IMR-90 (cell line): ENCODE data around the gene KAZN. TPM values are rescaled to one million over a fixed set of nuclear protein-coding genes. Genes with fewer than 3 reads are reported as not detected.

Source experiments
- ATAC-seq: fragments of 200-7000 bp; cut with Tn5 transposase; 2 replicates; pipeline ENCODE4 v1.9.1; 2020; ENCODE audit warnings: low read depth, mild to moderate bottlenecking, moderate library complexity
- BruUV-seq: library from RNA; stranded (reverse); fragments of 400-500 nt; replicated peaks from 2 replicates; lab custom pipeline; 2021; lab: Mats Ljungman, UMichigan
- CTCF ChIA-PET: fragments of 300-600 bp; formaldehyde crosslinking; extraction: SDS; loops from one replicate; lab custom pipeline; 2021; ENCODE audit warnings: antibody characterized with exemption; lab: Yijun Ruan, JAX
- POLR2A ChIA-PET: fragments of 300-600 bp; sonication (Branson Sonifier 250); formaldehyde crosslinking; loops from one replicate; lab custom pipeline; 2022; ENCODE audit warnings: antibody characterized with exemption; ENCODE audit not compliant: unreplicated experiment; lab: Charles Lee
- DNase-seq: peaks from one replicate; pipeline ENCODE4 v3.0.0; 2013
- H2AFZ ChIP-seq: replicated peaks from 2 replicates; pipeline ENCODE3; 2013; ENCODE audit warnings: low read length, mild to moderate bottlenecking; ENCODE audit not compliant: poor library complexity
- H2AK5ac ChIP-seq: 2 replicates; pipeline ENCODE4 v1.6.1; 2013; ENCODE audit warnings: low read depth, low read length, inconsistent platforms
- H2AK9ac ChIP-seq: replicated peaks from 2 replicates; pipeline ENCODE3; 2013; ENCODE audit warnings: mild to moderate bottlenecking, low read depth, low read length, moderate library complexity; ENCODE audit not compliant: poor library complexity
- H2BK120ac ChIP-seq: 2 replicates; pipeline ENCODE4 v1.6.1; 2013; ENCODE audit warnings: low read depth, low read length, inconsistent platforms
- H2BK15ac ChIP-seq: 3 replicates; pipeline ENCODE4 v1.6.1; 2013; ENCODE audit warnings: low read depth, low read length, inconsistent platforms
- H2BK20ac ChIP-seq: 2 replicates; pipeline ENCODE4 v1.6.1; 2013; ENCODE audit warnings: low read depth, mild to moderate bottlenecking, inconsistent platforms, low read length, moderate library complexity
- H2BK5ac ChIP-seq: 2 replicates; pipeline ENCODE4 v1.6.1; 2013; ENCODE audit warnings: mild to moderate bottlenecking, low read depth, low read length, inconsistent platforms; ENCODE audit not compliant: poor library complexity, severe bottlenecking
- H3K14ac ChIP-seq: replicated peaks from 2 replicates; pipeline ENCODE4 v1.6.1; 2013; ENCODE audit warnings: low read depth, low read length, inconsistent platforms
- H3K18ac ChIP-seq: 2 replicates; pipeline ENCODE4 v1.6.1; 2013; ENCODE audit warnings: low read depth, low read length, control low read depth
- H3K23ac ChIP-seq: 2 replicates; pipeline ENCODE4 v1.6.1; 2013; ENCODE audit warnings: low read depth, low read length, inconsistent platforms
- H3K27ac ChIP-seq: 2 replicates; pipeline ENCODE4 v1.5.1; 2013; ENCODE audit warnings: mild to moderate bottlenecking, control low read depth, low read length; ENCODE audit not compliant: insufficient read depth
- H3K27me3 ChIP-seq: 2 replicates; pipeline ENCODE4 v1.6.1; 2013; ENCODE audit warnings: low read length; ENCODE audit not compliant: control insufficient read depth, insufficient read depth
- H3K36me3 ChIP-seq: 2 replicates; pipeline ENCODE4 v1.6.1; 2013; ENCODE audit warnings: low read length, mixed read lengths; ENCODE audit not compliant: control insufficient read depth, insufficient read depth
- H3K4ac ChIP-seq: 2 replicates; pipeline ENCODE4 v1.6.1; 2013; ENCODE audit warnings: low read depth, low read length, inconsistent platforms
- H3K4me1 ChIP-seq: 2 replicates; pipeline ENCODE4 v1.6.1; 2013; ENCODE audit warnings: low read length, mixed read lengths; ENCODE audit not compliant: control insufficient read depth, insufficient read depth
- H3K4me2 ChIP-seq: 2 replicates; pipeline ENCODE4 v1.6.1; 2013; ENCODE audit warnings: low read depth, mild to moderate bottlenecking, control low read depth, low read length, moderate library complexity
- H3K4me3 ChIP-seq: 2 replicates; pipeline ENCODE4 v1.5.1; 2013; ENCODE audit warnings: low read depth, mild to moderate bottlenecking, control low read depth, low read length, moderate library complexity; ENCODE audit not compliant: insufficient read depth
- H3K56ac ChIP-seq: 2 replicates; pipeline ENCODE4 v1.6.1; 2013; ENCODE audit warnings: low read length, inconsistent platforms; ENCODE audit not compliant: insufficient read depth; ENCODE audit errors: extremely low read depth
- H3K79me1 ChIP-seq, 2 experiments: 2 replicates each; pipeline ENCODE4 v1.6.1; 2013; ENCODE audit warnings: low read length in 2 of 2, inconsistent platforms in 1 of 2, low read depth in 1 of 2
- H3K9ac ChIP-seq: 2 replicates; pipeline ENCODE4 v1.6.1; 2013; ENCODE audit warnings: low read depth, low read length, control low read depth
- H3K9me1 ChIP-seq: 2 replicates; pipeline ENCODE4 v1.6.1; 2013; ENCODE audit warnings: low read length, inconsistent platforms; ENCODE audit not compliant: insufficient read depth
- H3K9me3 ChIP-seq: 2 replicates; pipeline ENCODE4 v1.6.1; 2013; ENCODE audit warnings: low read length; ENCODE audit not compliant: control insufficient read depth, insufficient read depth
- H4K20me1 ChIP-seq: 2 replicates; pipeline ENCODE4 v1.6.1; 2013; ENCODE audit warnings: low read length, inconsistent platforms; ENCODE audit not compliant: insufficient read depth
- H4K5ac ChIP-seq: 2 replicates; pipeline ENCODE4 v1.6.1; 2013; ENCODE audit warnings: mild to moderate bottlenecking, low read depth, low read length, control low read depth
- H4K8ac ChIP-seq, 2 experiments: 2 replicates each; pipeline ENCODE4 v1.6.1; 2013; ENCODE audit warnings: low read depth in 2 of 2, low read length in 2 of 2, control low read depth in 1 of 2, inconsistent platforms in 1 of 2
- H4K91ac ChIP-seq: 2 replicates; pipeline ENCODE4 v1.6.1; 2013; ENCODE audit warnings: low read depth, low read length, inconsistent platforms; ENCODE audit not compliant: insufficient read depth
- BHLHE40 ChIP-seq: fragments of 150-350 bp; IDR thresholded peaks from 2 replicates; pipeline ENCODE4 v1.6.1; 2016; ENCODE audit warnings: mild to moderate bottlenecking, low read depth, low read length
- FOS ChIP-seq: fragments of 150-350 bp; IDR thresholded peaks from 2 replicates; pipeline ENCODE4 v1.6.1; 2016; ENCODE audit warnings: low read depth, low read length
- MAFK ChIP-seq: IDR thresholded peaks from 2 replicates; pipeline ENCODE4 v1.6.1; 2012; ENCODE audit warnings: low read depth, low read length, improper control_type of control experiment
- MAZ ChIP-seq: IDR thresholded peaks from 2 replicates; pipeline ENCODE4 v1.6.1; 2012; ENCODE audit warnings: low read depth, mild to moderate bottlenecking, low read length, improper control_type of control experiment, moderate library complexity, borderline replicate concordance
- MXI1 ChIP-seq: IDR thresholded peaks from 2 replicates; pipeline ENCODE4 v1.6.1; 2012; ENCODE audit warnings: low read depth, mild to moderate bottlenecking, low read length, moderate library complexity, borderline replicate concordance
- POLR2A ChIP-seq: IDR thresholded peaks from 2 replicates; pipeline ENCODE4 v1.6.1; 2012; ENCODE audit warnings: mild to moderate bottlenecking, low read depth, low read length
- RAD21 ChIP-seq: IDR thresholded peaks from 2 replicates; pipeline ENCODE4 v1.6.1; 2012; ENCODE audit warnings: low read length, improper control_type of control experiment
- RCOR1 ChIP-seq: IDR thresholded peaks from 2 replicates; pipeline ENCODE4 v1.6.1; 2012; ENCODE audit warnings: mild to moderate bottlenecking, low read length, improper control_type of control experiment; ENCODE audit not compliant: insufficient replicate concordance
- RFX5 ChIP-seq: IDR thresholded peaks from 2 replicates; pipeline ENCODE4 v1.8.0; 2012; ENCODE audit warnings: low read depth, mild to moderate bottlenecking, low read length, moderate library complexity
- WGBS, 2 experiments: methylation state at CpG; one replicate each; pipeline versions ENCODE4 v1.1.5 to v1.1.7; 2013; ENCODE audit warnings: missing lambda C conversion rate in 2 of 2; ENCODE audit not compliant: insufficient read length in 1 of 2; ENCODE audit errors: extremely low coverage in 2 of 2; 5-methylcytosine and 5-hydroxymethylcytosine counted together
- dilution Hi-C: fragments of 300-500 bp; cut with HindIII; formaldehyde crosslinking; loops from one replicate; pipeline ENCODE4 v1.14.3; 2018; ENCODE audit warnings: low sequenced_read_pairs; ENCODE audit not compliant: unreplicated experiment
- in situ Hi-C: fragments of 300-500 bp; cut with MboI; formaldehyde crosslinking; loops from 3 replicates; pipeline ENCODE4 v1.14.3; 2019; ENCODE audit warnings: low sequenced_read_pairs, inconsistent platforms, mixed read lengths
- intact Hi-C: fragments of 100-400 bp; cut with micrococcal nuclease; formaldehyde crosslinking; loops from 2 replicates; pipeline ENCODE4 v1.10.0; 2022
- polyA plus RNA-seq, 3 experiments: library from polyadenylated mRNA; depleted of rRNA; stranded (reverse); fragments of >200 nt; gene quantifications; 2 replicates each; pipeline ENCODE4 v1.2.3, GENCODE V29; 2012; ENCODE audit warnings: low replicate concordance in 1 of 3
- total RNA-seq: library from RNA; depleted of rRNA; stranded (reverse); fragments of >200 nt; gene quantifications from 2 replicates; pipeline ENCODE4 v1.2.3, GENCODE V29; 2012
- TF ChIP-seq, protein P1 (sequence below): conservative IDR thresholded peaks from 2 replicates; pipeline ENCODE4 v1.5.1; 2012; ENCODE audit warnings: mild to moderate bottlenecking, low read depth, low read length, improper control_type of control experiment
- TF ChIP-seq, protein P2 (sequence below): fragments of 150-350 bp; IDR thresholded peaks from 2 replicates; pipeline ENCODE4 v1.6.1; 2017; ENCODE audit warnings: mild to moderate bottlenecking, antibody characterized with exemption, low read length, low read depth

The KAZN gene
- total and polyA plus RNA-seq, 2 of the 4 experiments (the other 2 are of a cell fraction): 5.2 to 10.5 TPM

DNA sequence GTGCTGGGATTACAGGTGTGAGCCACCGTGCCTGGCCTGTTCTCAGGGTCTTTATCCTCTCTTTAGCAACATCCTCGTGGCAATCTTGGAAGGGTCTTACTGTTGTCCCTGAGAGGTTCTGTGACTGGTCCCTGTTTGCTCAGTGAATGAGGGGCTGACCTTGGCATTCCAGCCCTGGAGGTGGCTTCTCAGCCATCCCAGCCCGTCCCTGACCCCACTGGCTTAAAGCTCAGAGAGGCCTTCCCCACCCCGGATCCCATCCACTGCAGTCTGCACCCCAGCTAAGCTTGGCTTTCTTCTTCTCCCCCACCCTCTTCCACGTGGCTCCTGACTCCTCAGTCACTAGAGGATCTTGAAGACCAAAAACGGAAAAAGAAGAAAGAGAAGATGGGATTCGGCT, 466.8 kb downstream of the KAZN start:
- ChIA-PET POLR2A (no interaction called here), CTCF (no interaction called here)
- Histone ChIP-seq H4K20me1 (no peaks in the 10 kb centered on the region; the same call in 1 of the 2 replicates), H3K4me1 (no peaks in the 10 kb centered on the region), H3K27ac (no peak overlapping the region), H4K91ac (no peak overlapping the region), H3K4ac (no peak overlapping the region), H3K27me3 (no peaks in the 10 kb centered on the region), H3K4me3 (no peak overlapping the region), H3K56ac (no peak overlapping the region), H3K9me1 (no peaks in the 10 kb centered on the region), H2BK120ac (no peak overlapping the region), H4K8ac (no peak overlapping the region), H3K23ac (no peak overlapping the region), H3K14ac (no peak overlapping the region), H3K9ac (no peak overlapping the region), H3K36me3 (peaks cover 44% of the 10 kb centered on the region), H4K5ac (no peak overlapping the region), H3K79me1 (no peaks in the 10 kb centered on the region), H2BK20ac (no peak overlapping the region), H3K4me2 (no peak overlapping the region), H3K18ac (no peak overlapping the region), H2AK9ac (no peak overlapping the region), H2AK5ac (no peak overlapping the region), H2BK5ac (no peak overlapping the region), H2BK15ac (no peak overlapping the region), H2AFZ (no peak overlapping the region), H3K9me3 (peaks cover 6% of the 10 kb centered on the region)
- dilution Hi-C loops (no loop called here), intact Hi-C loops (no loop called here), in situ Hi-C loops (no loop called here)
- DNase-seq (no peak), ATAC-seq (no peak)
- TF ChIP-seq MXI1 (no peak), RAD21 (no peak), POLR2A (no peak), BHLHE40 (no peak), MAZ (no peak), FOS (no peak), MAFK (no peak), RFX5 (no peak), RCOR1 (no peak)
- TF ChIP-seq, protein P1, sequence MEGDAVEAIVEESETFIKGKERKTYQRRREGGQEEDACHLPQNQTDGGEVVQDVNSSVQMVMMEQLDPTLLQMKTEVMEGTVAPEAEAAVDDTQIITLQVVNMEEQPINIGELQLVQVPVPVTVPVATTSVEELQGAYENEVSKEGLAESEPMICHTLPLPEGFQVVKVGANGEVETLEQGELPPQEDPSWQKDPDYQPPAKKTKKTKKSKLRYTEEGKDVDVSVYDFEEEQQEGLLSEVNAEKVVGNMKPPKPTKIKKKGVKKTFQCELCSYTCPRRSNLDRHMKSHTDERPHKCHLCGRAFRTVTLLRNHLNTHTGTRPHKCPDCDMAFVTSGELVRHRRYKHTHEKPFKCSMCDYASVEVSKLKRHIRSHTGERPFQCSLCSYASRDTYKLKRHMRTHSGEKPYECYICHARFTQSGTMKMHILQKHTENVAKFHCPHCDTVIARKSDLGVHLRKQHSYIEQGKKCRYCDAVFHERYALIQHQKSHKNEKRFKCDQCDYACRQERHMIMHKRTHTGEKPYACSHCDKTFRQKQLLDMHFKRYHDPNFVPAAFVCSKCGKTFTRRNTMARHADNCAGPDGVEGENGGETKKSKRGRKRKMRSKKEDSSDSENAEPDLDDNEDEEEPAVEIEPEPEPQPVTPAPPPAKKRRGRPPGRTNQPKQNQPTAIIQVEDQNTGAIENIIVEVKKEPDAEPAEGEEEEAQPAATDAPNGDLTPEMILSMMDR: no peak
- TF ChIP-seq, protein P2, sequence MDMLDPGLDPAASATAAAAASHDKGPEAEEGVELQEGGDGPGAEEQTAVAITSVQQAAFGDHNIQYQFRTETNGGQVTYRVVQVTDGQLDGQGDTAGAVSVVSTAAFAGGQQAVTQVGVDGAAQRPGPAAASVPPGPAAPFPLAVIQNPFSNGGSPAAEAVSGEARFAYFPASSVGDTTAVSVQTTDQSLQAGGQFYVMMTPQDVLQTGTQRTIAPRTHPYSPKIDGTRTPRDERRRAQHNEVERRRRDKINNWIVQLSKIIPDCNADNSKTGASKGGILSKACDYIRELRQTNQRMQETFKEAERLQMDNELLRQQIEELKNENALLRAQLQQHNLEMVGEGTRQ: no peak
- 100% methylated on average over 2 of the region's 7 CpGs; no CpG with 5 or more reads in 1 of the 2 experiments for WGBS, 2 experiments
- BruUV-seq: no TSS peak
